Urothelium cell line (cell line): ENCODE data around the gene NUTM2B.
"Not testable (repeated sequence)": the region's sequence is repeated elsewhere in the genome, so short reads cannot be mapped to it uniquely, and the experiment has no call there.

Source experiments
- DNase-seq: peaks from one replicate; pipeline ENCODE4 v3.0.0; 2011; ENCODE audit warnings: low spot score, mixed read lengths
- FAIRE-seq: peaks from 2 replicates; lab custom pipeline; 2011; peaks lifted over from hg19 to GRCh38; lab: Jason Lieb, UNC

The NUTM2B gene

GRCh38 chr10:79726620-79727019 lies 23.6 kb downstream of the NUTM2B start:
- not testable (repeated sequence) for DNase-seq, FAIRE-seq

DNA sequence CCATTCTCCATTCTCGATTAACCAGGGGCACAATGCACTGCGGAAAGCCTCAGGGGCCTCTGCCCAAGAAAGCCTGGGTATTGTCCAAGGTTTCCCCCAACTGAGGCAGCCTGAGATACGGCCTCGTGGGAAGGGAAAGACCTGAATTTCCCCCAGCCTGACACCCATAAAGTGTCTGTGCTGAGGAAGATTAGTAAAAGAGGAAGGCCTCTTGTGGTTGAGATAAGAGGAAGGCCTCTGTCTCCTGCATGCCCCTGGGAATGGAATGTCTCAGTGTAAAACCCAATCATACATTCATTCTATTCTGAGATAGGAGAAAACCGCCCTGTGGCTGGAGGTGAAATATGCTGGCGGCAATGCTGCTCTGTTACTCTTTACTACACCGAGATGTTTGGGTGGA lies 41.8 kb downstream of the NUTM2B start:
- not testable (repeated sequence) for DNase-seq, FAIRE-seq

GRCh38 chr10:79748510-79748909 lies 45.5 kb downstream of the NUTM2B start:
- not testable (repeated sequence) for FAIRE-seq, DNase-seq

DNA sequence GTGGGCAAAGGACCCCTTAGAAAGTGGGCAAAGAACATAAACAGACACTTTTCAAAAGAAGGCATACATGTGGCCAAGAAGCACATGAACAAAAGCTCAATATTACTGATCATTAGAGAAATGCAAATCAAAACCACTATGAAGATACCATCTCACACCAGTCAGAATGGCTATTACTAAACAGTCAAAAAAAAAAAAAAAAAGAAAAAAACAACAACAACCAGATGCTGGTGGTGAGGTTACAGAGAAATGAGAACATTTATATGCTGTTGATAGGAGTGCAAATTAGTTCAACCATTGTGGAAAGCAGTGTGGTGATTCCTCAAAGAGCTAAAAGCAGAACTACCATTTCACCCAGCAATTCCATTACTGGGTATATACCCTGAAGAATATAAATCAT lies 50.6 kb downstream of the NUTM2B start:
- FAIRE-seq, DNase-seq: not testable (repeated sequence)

DNA sequence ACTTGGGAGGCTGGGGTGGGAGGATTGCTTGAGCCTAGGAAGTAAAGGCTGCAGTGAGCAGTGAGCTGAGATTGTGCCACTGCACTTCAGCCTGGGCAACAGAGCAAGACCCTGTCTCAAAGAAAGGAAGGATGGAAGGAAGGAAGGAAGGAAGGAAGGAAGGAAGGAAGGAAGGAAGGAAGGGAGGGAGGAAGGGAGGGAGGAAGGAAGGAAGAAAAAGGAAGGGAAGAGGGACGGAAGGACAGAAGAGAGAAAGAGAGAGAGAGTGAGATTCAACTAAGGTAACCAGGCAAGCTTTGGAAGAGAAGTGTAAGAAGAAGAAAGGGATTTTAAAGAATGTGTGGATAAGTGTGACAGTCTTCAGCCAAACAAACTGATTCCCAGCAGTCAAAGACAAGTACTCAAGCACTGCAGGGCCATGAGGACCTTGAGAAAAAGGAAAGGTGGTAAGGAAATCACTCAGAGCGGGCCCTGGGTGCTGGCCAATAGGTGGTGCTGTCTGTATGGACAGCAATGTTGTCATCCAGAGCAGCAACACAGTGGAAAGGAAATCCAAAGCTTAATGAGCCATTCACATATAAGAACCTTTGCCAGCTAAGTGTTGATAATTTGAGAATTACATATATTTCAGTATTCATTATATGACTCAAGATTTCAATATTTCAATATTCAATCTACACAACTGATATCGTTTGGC lies 55.4 kb downstream of the NUTM2B start:
- peak; percentile 4 for DNase-seq
- not testable (repeated sequence) for FAIRE-seq
